LNCAP (cell line): ENCODE results near the gene C3orf49.

Source experiments
- CTCF ChIP-seq: fragments of 450-650 bp; IDR thresholded peaks from 2 replicates; pipeline ENCODE4 v1.5.1; 2017; ENCODE audit warnings: mild to moderate bottlenecking

Gene C3orf49

GRCh38 chr3:63824309-63824708, 5.2 kb downstream of the C3orf49 start:
- no peak for TF ChIP-seq CTCF

- no peak for TF ChIP-seq CTCF
These were observed 11.4 kb downstream of the C3orf49 start for GRCh38 chr3:63830526-63830925.

GRCh38 chr3:63832395-63832794, 13.3 kb downstream of the C3orf49 start:
- no peak for TF ChIP-seq CTCF

GRCh38 chr3:63841704-63842103, 22.6 kb downstream of the C3orf49 start:
- no peak for TF ChIP-seq CTCF

- no peak for TF ChIP-seq CTCF
These were observed 23.0 kb downstream of the C3orf49 start for GRCh38 chr3:63842127-63842526.

- no peak for TF ChIP-seq CTCF
These were observed 26.1 kb downstream of the C3orf49 start for GRCh38 chr3:63845215-63845614.

- TF ChIP-seq CTCF, result no peak
These were observed 28.8 kb downstream of the C3orf49 start for GRCh38 chr3:63847718-63848450.

GRCh38 chr3:63849175-63849574, 30.1 kb downstream of the C3orf49 start:
- no peak for TF ChIP-seq CTCF
